Activated CD8-positive, alpha-beta memory T cell treated with anti-CD3 and anti-CD28 coated beads for 24 hours (primary cell): ENCODE data around the gene PCDHGA1.

Experiments
- DNase-seq: peaks from one replicate; pipeline ENCODE4 v3.0.0-alpha.2; 2020

The PCDHGA1 gene

GRCh38 chr5:141349917-141350619 lies 19.8 kb downstream of the PCDHGA1 start, which contains the start of gene PCDHGB1:
Gene PCDHGB1, plus strand, starts transcription at chr5:141350099. Its CDS starts 162 bp downstream, at chr5:141350261.
- no peak for DNase-seq

- no peak for DNase-seq
Observed at GRCh38 chr5:141351591-141351990, 21.3 kb downstream of the PCDHGA1 start.

- DNase-seq = no peak
Observed at GRCh38 chr5:141354900-141355469, 24.7 kb downstream of the PCDHGA1 start, which contains the start of gene PCDHGA4. Gene PCDHGA4, plus strand, starts transcription at chr5:141355021. Its CDS starts 87 bp downstream, at chr5:141355108.

GRCh38 chr5:141355641-141356040 lies 25.3 kb downstream of the PCDHGA1 start:
- no peak for DNase-seq

- DNase-seq = no peak
Observed at GRCh38 chr5:141356133-141356532, 25.8 kb downstream of the PCDHGA1 start.

- DNase-seq = no peak
Observed at GRCh38 chr5:141356950-141357349, 26.6 kb downstream of the PCDHGA1 start.

GRCh38 chr5:141359790-141360426 lies 29.6 kb downstream of the PCDHGA1 start, which contains the start of gene PCDHGB2:
Gene PCDHGB2, plus strand, starts transcription at chr5:141359994. Its CDS starts 142 bp downstream, at chr5:141360136.
- no peak for DNase-seq

GRCh38 chr5:141360685-141361084 lies 30.4 kb downstream of the PCDHGA1 start:
- no peak for DNase-seq

- DNase-seq = no peak
Observed at GRCh38 chr5:141362719-141363118, 32.4 kb downstream of the PCDHGA1 start.

GRCh38 chr5:141363952-141364660 lies 33.8 kb downstream of the PCDHGA1 start, which contains the start of gene PCDHGA5:
Gene PCDHGA5, plus strand, starts transcription at chr5:141364162. Its CDS starts 169 bp downstream, at chr5:141364331.
- no peak for DNase-seq

GRCh38 chr5:141366016-141366896 lies 35.9 kb downstream of the PCDHGA1 start:
- DNase-seq = no peak

GRCh38 chr5:141369994-141370848 lies 39.9 kb downstream of the PCDHGA1 start, which contains the start of gene PCDHGB3:
Gene PCDHGB3, plus strand, starts transcription at chr5:141370242. Its CDS starts 153 bp downstream, at chr5:141370395.
- DNase-seq = peak; percentile 55

GRCh38 chr5:141371572-141372475 lies 41.5 kb downstream of the PCDHGA1 start:
- no peak for DNase-seq

GRCh38 chr5:141373673-141374317 lies 43.5 kb downstream of the PCDHGA1 start, which contains the start of gene PCDHGA6:
Gene PCDHGA6, plus strand, starts transcription at chr5:141373891. Its CDS starts 193 bp downstream, at chr5:141374084.
- peak; percentile 40 for DNase-seq

- DNase-seq = no peak
Observed at GRCh38 chr5:141374627-141375026, 44.3 kb downstream of the PCDHGA1 start.

- peak; percentile 30 for DNase-seq
Observed at GRCh38 chr5:141375444-141376155, 45.3 kb downstream of the PCDHGA1 start.

GRCh38 chr5:141382469-141383294 lies 52.4 kb downstream of the PCDHGA1 start, which contains the start of gene PCDHGA7:
Gene PCDHGA7, plus strand, starts transcription at chr5:141382742. Its CDS starts 158 bp downstream, at chr5:141382900.
- DNase-seq = no peak
